WTC11 (cell line): ENCODE results near the gene HSD11B1L. TPM values are rescaled to one million over a fixed set of nuclear protein-coding genes. Genes with fewer than 3 reads are reported as not detected.

Experiments
- CREB1 ChIP-seq: sonication (generic); formaldehyde crosslinking; IDR thresholded peaks from 2 replicates; pipeline ENCODE4 v1.8.0; 2023; ENCODE audit warnings: mild to moderate bottlenecking, missing genetic modification reagents
- CREM ChIP-seq: sonication (generic); formaldehyde crosslinking; IDR thresholded peaks from 2 replicates; pipeline ENCODE4 v1.8.1; 2022; ENCODE audit warnings: mild to moderate bottlenecking, missing genetic modification reagents, moderate library complexity
- ESRRA ChIP-seq: sonication (generic); formaldehyde crosslinking; IDR thresholded peaks from 2 replicates; pipeline ENCODE4 v1.8.1; 2022; ENCODE audit warnings: mild to moderate bottlenecking, missing genetic modification reagents, borderline replicate concordance
- FOXJ3 ChIP-seq: sonication (generic); formaldehyde crosslinking; IDR thresholded peaks from 2 replicates; pipeline ENCODE4 v1.9.0; 2021; ENCODE audit warnings: missing genetic modification reagents, mild to moderate bottlenecking, borderline replicate concordance
- FOXK1 ChIP-seq: sonication (generic); formaldehyde crosslinking; IDR thresholded peaks from 2 replicates; pipeline ENCODE4 v1.8.0; 2022; ENCODE audit warnings: mild to moderate bottlenecking, moderate library complexity, missing genetic modification reagents
- FOXP1 ChIP-seq: sonication (generic); formaldehyde crosslinking; IDR thresholded peaks from 2 replicates; pipeline ENCODE4 v1.8.0; 2022; ENCODE audit warnings: missing genetic modification reagents, mild to moderate bottlenecking, moderate library complexity, borderline replicate concordance
- GABPB1 ChIP-seq: sonication (generic); formaldehyde crosslinking; IDR thresholded peaks from 2 replicates; pipeline ENCODE4 v1.8.1; 2023; ENCODE audit warnings: mild to moderate bottlenecking, missing genetic modification reagents
- JUN ChIP-seq: sonication (generic); formaldehyde crosslinking; IDR thresholded peaks from 2 replicates; pipeline ENCODE4 v1.8.0; 2023; ENCODE audit warnings: mild to moderate bottlenecking, missing genetic modification reagents
- MYBL2 ChIP-seq: sonication (generic); formaldehyde crosslinking; IDR thresholded peaks from 2 replicates; pipeline ENCODE4 v1.8.1; 2023; ENCODE audit warnings: mild to moderate bottlenecking, moderate library complexity, missing genetic modification reagents
- NFATC4 ChIP-seq: fragments of 250-450 bp; sonication (Bioruptor Pico); IDR thresholded peaks from 2 replicates; pipeline ENCODE4 v1.9.0; 2021; ENCODE audit warnings: mild to moderate bottlenecking
- NFE2L1 ChIP-seq: sonication (generic); formaldehyde crosslinking; IDR thresholded peaks from 2 replicates; pipeline ENCODE4 v1.8.1; 2023; ENCODE audit warnings: missing genetic modification reagents
- NFYB ChIP-seq: sonication (generic); formaldehyde crosslinking; conservative IDR thresholded peaks from 2 replicates; pipeline ENCODE4 v1.8.0; 2022; ENCODE audit warnings: low read depth, missing genetic modification reagents
- RELA ChIP-seq: sonication (generic); formaldehyde crosslinking; IDR thresholded peaks from 2 replicates; pipeline ENCODE4 v1.8.1; 2022; ENCODE audit warnings: missing genetic modification reagents, mild to moderate bottlenecking, borderline replicate concordance
- SMAD3 ChIP-seq: sonication (generic); formaldehyde crosslinking; IDR thresholded peaks from 2 replicates; pipeline ENCODE4 v1.8.0; 2022; ENCODE audit warnings: missing genetic modification reagents, mild to moderate bottlenecking, borderline replicate concordance
- SOX15 ChIP-seq: fragments of 250-450 bp; sonication (Bioruptor Pico); IDR thresholded peaks from 2 replicates; pipeline ENCODE4 v1.9.0; 2021; ENCODE audit warnings: mild to moderate bottlenecking
- SP1 ChIP-seq: sonication (generic); formaldehyde crosslinking; conservative IDR thresholded peaks from 2 replicates; pipeline ENCODE4 v1.8.1; 2022; ENCODE audit warnings: missing genetic modification reagents
- TEAD1 ChIP-seq: sonication (generic); formaldehyde crosslinking; IDR thresholded peaks from 2 replicates; pipeline ENCODE4 v1.8.0; 2022; ENCODE audit warnings: mild to moderate bottlenecking, missing genetic modification reagents
- TP53 ChIP-seq: sonication (generic); formaldehyde crosslinking; IDR thresholded peaks from 2 replicates; pipeline ENCODE4 v1.8.1; 2023; ENCODE audit warnings: mild to moderate bottlenecking, missing genetic modification reagents
- ZNF219 ChIP-seq: sonication (generic); formaldehyde crosslinking; IDR thresholded peaks from 2 replicates; pipeline ENCODE4 v1.8.0; 2023; ENCODE audit warnings: missing genetic modification reagents, mild to moderate bottlenecking, borderline replicate concordance
- ZNF416 ChIP-seq: fragments of 250-450 bp; sonication (Bioruptor Pico); IDR thresholded peaks from 2 replicates; pipeline ENCODE4 v1.9.0; 2021; ENCODE audit warnings: mild to moderate bottlenecking, inconsistent platforms
- total RNA-seq: library from RNA; stranded (reverse); gene quantifications from 3 replicates; pipeline ENCODE4 v1.2.3, GENCODE V29; 2021
- TF ChIP-seq, protein P1 (sequence below): sonication (generic); formaldehyde crosslinking; IDR thresholded peaks from 2 replicates; pipeline ENCODE4 v1.8.1; 2022; ENCODE audit warnings: mild to moderate bottlenecking, missing genetic modification reagents, moderate library complexity, borderline replicate concordance
- TF ChIP-seq, protein P2 (sequence below): sonication (generic); formaldehyde crosslinking; IDR thresholded peaks from 2 replicates; pipeline ENCODE4 v1.8.0; 2023; ENCODE audit warnings: missing genetic modification reagents, mild to moderate bottlenecking, borderline replicate concordance
- TF ChIP-seq, protein P3 (sequence below): sonication (generic); formaldehyde crosslinking; IDR thresholded peaks from 2 replicates; pipeline ENCODE4 v1.8.0; 2022; ENCODE audit warnings: mild to moderate bottlenecking, missing genetic modification reagents
- TF ChIP-seq, protein P4 (sequence below): sonication (generic); formaldehyde crosslinking; IDR thresholded peaks from 2 replicates; pipeline ENCODE4 v1.8.1; 2023; ENCODE audit warnings: mild to moderate bottlenecking, missing genetic modification reagents, moderate library complexity
- TF ChIP-seq, protein P5 (sequence below): sonication (generic); formaldehyde crosslinking; IDR thresholded peaks from 2 replicates; pipeline ENCODE4 v1.8.0; 2022; ENCODE audit warnings: mild to moderate bottlenecking, missing genetic modification reagents
- TF ChIP-seq, protein P6 (sequence below): sonication (generic); formaldehyde crosslinking; IDR thresholded peaks from 2 replicates; pipeline ENCODE4 v1.8.1; 2023; ENCODE audit warnings: mild to moderate bottlenecking, missing genetic modification reagents, moderate library complexity

The HSD11B1L gene
- total RNA-seq, 1 experiment from 2014 or later: 11.8 TPM

DNA sequence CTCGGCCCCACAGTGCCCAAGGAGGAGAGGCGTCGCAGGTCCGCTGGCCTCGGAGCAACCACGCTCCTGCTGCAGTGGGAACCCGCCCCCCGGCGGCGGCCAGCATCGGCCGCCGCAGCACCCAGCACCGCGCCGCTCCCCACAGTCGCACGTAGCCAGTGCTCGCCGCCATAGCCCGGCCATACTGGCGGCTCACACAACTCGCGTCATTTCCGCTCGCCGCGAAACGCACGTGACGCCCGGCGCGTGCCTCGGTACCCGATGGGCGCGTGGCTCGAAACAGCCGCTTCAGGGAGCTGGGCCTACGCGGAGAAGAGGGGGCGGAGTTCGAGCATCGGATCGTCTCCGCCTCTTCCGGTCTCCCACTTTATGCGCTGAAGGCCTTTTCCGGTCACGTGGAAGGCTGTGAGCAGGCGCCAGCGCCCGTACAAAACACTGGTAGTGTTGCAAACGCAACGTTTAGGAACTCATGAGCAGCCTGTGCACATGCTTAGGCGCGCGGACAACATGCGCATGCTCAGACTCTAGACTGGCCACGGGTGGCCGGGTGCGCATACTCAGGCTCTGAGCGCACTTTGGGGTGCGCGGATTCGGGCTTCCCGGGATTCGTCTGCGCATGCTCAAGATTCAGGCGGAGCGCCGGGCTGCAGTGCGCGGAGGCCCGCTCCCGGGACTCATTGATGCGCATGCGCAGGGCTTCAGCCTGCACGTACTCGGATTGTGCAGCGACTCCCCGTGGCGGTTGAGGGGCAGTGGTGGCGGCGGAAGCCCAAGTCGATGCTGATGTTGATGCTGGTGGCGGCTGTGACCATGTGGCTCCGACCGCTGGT lies 39.3 kb downstream of the HSD11B1L start, which contains the start of the genes CATSPERD and LONP1 (continued):
- TF ChIP-seq ESRRA (CRISPR knock-in tag) (peak; percentile 60; the same call in 1 of the 2 replicates), SP1 (CRISPR knock-in tag) (peak; percentile 99), NFATC4 (no peak), NFYB (CRISPR knock-in tag) (no peak), FOXK1 (peak; percentile 98), RELA (CRISPR knock-in tag) (peak; percentile 78; the same call in 1 of the 2 replicates), TEAD1 (peak; percentile 85; the same call in 1 of the 2 replicates), MYBL2 (peak; percentile 80; the same call in 1 of the 2 replicates), TP53 (CRISPR knock-in tag) (peak; percentile 52; the same call in 1 of the 2 replicates), CREM (CRISPR knock-in tag) (peak; percentile 98), CREB1 (CRISPR knock-in tag) (peak; percentile 88; the same call in 1 of the 2 replicates), SOX15 (CRISPR knock-in tag) (no peak), GABPB1 (CRISPR knock-in tag) (peak; percentile 95), FOXP1 (peak; percentile 88; the same call in 1 of the 2 replicates), FOXJ3 (CRISPR knock-in tag) (no peak), ZNF416 (CRISPR knock-in tag) (no peak), NFE2L1 (CRISPR knock-in tag) (peak; percentile 60; the same call in 1 of the 2 replicates), ZNF219 (CRISPR knock-in tag) (no peak), SMAD3 (CRISPR knock-in tag) (peak; percentile 79; the same call in 1 of the 2 replicates), JUN (CRISPR knock-in tag) (no peak)
- TF ChIP-seq, protein P1, sequence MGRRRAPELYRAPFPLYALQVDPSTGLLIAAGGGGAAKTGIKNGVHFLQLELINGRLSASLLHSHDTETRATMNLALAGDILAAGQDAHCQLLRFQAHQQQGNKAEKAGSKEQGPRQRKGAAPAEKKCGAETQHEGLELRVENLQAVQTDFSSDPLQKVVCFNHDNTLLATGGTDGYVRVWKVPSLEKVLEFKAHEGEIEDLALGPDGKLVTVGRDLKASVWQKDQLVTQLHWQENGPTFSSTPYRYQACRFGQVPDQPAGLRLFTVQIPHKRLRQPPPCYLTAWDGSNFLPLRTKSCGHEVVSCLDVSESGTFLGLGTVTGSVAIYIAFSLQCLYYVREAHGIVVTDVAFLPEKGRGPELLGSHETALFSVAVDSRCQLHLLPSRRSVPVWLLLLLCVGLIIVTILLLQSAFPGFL (CRISPR knock-in tag): no peak
- TF ChIP-seq, protein P2, sequence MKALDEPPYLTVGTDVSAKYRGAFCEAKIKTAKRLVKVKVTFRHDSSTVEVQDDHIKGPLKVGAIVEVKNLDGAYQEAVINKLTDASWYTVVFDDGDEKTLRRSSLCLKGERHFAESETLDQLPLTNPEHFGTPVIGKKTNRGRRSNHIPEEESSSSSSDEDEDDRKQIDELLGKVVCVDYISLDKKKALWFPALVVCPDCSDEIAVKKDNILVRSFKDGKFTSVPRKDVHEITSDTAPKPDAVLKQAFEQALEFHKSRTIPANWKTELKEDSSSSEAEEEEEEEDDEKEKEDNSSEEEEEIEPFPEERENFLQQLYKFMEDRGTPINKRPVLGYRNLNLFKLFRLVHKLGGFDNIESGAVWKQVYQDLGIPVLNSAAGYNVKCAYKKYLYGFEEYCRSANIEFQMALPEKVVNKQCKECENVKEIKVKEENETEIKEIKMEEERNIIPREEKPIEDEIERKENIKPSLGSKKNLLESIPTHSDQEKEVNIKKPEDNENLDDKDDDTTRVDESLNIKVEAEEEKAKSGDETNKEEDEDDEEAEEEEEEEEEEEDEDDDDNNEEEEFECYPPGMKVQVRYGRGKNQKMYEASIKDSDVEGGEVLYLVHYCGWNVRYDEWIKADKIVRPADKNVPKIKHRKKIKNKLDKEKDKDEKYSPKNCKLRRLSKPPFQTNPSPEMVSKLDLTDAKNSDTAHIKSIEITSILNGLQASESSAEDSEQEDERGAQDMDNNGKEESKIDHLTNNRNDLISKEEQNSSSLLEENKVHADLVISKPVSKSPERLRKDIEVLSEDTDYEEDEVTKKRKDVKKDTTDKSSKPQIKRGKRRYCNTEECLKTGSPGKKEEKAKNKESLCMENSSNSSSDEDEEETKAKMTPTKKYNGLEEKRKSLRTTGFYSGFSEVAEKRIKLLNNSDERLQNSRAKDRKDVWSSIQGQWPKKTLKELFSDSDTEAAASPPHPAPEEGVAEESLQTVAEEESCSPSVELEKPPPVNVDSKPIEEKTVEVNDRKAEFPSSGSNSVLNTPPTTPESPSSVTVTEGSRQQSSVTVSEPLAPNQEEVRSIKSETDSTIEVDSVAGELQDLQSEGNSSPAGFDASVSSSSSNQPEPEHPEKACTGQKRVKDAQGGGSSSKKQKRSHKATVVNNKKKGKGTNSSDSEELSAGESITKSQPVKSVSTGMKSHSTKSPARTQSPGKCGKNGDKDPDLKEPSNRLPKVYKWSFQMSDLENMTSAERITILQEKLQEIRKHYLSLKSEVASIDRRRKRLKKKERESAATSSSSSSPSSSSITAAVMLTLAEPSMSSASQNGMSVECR (CRISPR knock-in tag): 0 out of 2 replicates have a peak, but pooled peaks have one; percentile 60
- TF ChIP-seq, protein P3, sequence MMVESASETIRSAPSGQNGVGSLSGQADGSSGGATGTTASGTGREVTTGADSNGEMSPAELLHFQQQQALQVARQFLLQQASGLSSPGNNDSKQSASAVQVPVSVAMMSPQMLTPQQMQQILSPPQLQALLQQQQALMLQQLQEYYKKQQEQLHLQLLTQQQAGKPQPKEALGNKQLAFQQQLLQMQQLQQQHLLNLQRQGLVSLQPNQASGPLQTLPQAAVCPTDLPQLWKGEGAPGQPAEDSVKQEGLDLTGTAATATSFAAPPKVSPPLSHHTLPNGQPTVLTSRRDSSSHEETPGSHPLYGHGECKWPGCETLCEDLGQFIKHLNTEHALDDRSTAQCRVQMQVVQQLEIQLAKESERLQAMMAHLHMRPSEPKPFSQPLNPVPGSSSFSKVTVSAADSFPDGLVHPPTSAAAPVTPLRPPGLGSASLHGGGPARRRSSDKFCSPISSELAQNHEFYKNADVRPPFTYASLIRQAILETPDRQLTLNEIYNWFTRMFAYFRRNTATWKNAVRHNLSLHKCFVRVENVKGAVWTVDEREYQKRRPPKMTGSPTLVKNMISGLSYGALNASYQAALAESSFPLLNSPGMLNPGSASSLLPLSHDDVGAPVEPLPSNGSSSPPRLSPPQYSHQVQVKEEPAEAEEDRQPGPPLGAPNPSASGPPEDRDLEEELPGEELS: peak; percentile 86
- TF ChIP-seq, protein P4, sequence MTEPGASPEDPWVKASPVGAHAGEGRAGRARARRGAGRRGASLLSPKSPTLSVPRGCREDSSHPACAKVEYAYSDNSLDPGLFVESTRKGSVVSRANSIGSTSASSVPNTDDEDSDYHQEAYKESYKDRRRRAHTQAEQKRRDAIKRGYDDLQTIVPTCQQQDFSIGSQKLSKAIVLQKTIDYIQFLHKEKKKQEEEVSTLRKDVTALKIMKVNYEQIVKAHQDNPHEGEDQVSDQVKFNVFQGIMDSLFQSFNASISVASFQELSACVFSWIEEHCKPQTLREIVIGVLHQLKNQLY: no peak
- TF ChIP-seq, protein P5, sequence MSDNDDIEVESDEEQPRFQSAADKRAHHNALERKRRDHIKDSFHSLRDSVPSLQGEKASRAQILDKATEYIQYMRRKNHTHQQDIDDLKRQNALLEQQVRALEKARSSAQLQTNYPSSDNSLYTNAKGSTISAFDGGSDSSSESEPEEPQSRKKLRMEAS (CRISPR knock-in tag): peak; percentile 98
- TF ChIP-seq, protein P6, sequence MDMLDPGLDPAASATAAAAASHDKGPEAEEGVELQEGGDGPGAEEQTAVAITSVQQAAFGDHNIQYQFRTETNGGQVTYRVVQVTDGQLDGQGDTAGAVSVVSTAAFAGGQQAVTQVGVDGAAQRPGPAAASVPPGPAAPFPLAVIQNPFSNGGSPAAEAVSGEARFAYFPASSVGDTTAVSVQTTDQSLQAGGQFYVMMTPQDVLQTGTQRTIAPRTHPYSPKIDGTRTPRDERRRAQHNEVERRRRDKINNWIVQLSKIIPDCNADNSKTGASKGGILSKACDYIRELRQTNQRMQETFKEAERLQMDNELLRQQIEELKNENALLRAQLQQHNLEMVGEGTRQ (CRISPR knock-in tag): peak; percentile 98
